ENCODE measurements around the gene TBX1.

The TBX1 gene

GRCh38 chr22:19810381-19811201 lies 50.0 kb downstream of the TBX1 start:
- Mint-ChIP-seq H3K4me3 (no peak overlapping the region), H3K27ac (no peak overlapping the region)

DNA sequence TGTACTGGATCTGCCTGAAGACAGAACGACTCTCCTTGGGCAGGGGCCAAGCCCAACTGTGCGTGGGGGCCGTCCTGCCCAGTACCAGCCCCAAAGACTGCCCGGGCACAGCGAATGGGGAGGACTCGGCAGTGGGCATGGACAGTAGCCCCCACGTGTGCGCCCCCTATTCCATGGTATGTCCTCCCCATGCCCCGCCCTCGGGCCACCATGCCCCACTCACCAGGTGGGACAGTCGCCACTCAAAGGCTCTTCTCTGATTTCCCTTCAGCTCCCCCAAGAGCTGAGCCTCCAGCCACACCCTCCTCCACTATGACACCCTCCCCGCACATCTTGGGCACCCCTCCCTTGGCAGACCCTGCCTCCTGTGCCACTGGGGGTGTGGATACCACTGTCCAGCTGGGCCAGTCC lies 50.6 kb downstream of the TBX1 start:
- no peaks in the 10 kb centered on the region for H3K36me3 Mint-ChIP-seq
- no peaks in the 10 kb centered on the region for H3K9me3 Mint-ChIP-seq
- no peak overlapping the region for H3K27ac Mint-ChIP-seq
- H3K4me1 Mint-ChIP-seq = peaks cover 14% of the 10 kb centered on the region
- DNase-seq (ENCODE audit: low spot score in 2 of 2) = no peak
- no peak for ATAC-seq
- no peak overlapping the region for H3K4me3 Mint-ChIP-seq

More at GRCh38 chr22:19810381-19811201, 50.0 kb downstream of the TBX1 start:
- no peak for DNase-seq (ENCODE audit: low spot score in 2 of 2)
- peak; percentile 46 for ATAC-seq
- Mint-ChIP-seq H3K36me3 (no peaks in the 10 kb centered on the region), H3K9me3 (no peaks in the 10 kb centered on the region), H3K4me1 (peaks cover 9% of the 10 kb centered on the region)

DNA sequence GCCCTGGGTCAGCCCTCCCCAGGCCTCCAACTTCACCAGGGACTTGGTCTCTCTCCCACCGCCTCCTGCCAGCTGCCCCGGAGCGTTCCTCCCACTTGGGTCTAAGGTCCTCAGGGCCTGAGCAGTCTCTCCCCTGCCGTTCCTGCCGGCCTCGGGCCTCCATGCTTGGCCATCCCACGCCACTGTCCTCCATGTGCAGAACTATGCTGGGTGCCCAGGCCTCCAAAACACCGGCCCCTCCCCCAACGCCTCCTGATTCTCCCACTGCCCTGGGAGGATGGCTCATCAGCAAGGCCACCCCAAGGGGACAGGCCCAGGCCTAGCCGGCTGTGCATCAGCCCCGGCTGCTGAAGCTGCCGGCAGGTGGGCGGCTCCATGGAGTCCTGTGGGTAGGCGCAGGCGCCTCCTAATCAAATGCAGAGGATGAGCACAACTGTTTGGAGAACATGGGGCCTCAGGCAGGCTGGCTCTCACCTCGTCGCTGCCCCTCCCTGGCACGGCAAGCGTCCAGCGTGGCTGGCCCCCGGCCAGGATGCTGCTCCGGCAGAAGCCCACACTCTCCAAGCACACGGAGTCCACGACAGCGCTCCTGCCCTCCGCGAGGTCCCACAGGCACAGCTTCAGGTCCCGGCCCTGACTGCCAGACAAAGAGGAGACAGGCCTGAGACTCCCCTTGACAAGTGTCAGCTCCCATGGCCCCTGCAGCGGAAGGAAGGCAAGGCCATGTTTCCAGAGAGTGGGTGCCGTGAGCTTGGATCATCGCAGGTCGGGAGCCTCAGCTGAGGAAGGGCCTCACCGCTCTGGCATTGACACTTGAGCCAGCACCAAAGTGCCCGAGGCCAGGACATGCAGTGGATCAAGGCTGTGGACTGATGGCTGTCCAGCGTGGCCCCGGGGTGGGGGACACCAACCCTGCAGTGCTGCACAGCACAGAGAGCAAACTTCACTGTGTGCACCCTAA lies 51.5 kb downstream of the TBX1 start:
- Mint-ChIP-seq H3K36me3 (no peaks in the 10 kb centered on the region), H3K4me1 (peaks cover 15% of the 10 kb centered on the region), H3K4me3 (no peak overlapping the region), H3K9me3 (no peaks in the 10 kb centered on the region), H3K27ac (peak overlapping the region; percentile 43)
- DNase-seq (ENCODE audit: low spot score in 2 of 2) = no peak
- no peak for ATAC-seq

DNA sequence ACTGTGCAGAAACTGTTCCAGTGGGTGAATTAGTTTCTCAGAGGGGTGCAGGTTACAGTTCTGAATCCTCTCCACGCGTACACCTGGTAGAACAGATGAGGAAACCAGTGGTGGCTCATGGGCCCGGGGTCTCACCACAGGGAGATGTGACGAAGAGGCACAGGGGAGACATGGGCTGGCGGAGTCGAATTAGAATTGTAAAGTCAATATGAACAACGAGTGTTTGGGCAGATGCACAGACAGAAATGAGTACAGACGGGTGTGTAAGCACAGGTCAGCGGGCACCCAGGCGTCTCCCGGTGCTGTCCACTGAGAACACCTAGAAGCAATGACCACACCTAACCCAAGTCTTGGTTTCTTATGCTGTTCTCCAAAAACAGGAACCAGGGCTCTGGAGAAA lies 52.3 kb downstream of the TBX1 start:
- Mint-ChIP-seq H3K9me3 (no peaks in the 10 kb centered on the region), H3K4me3 (no peak overlapping the region), H3K27ac (no peak overlapping the region), H3K4me1 (peaks cover 15% of the 10 kb centered on the region), H3K36me3 (no peaks in the 10 kb centered on the region)
- ATAC-seq (no peak), DNase-seq (ENCODE audit: low spot score in 2 of 2) (no peak)

GRCh38 chr22:19814428-19814827 lies 53.9 kb downstream of the TBX1 start:
- H3K4me3 Mint-ChIP-seq = no peak overlapping the region
- H3K9me3 Mint-ChIP-seq = no peaks in the 10 kb centered on the region
- H3K27ac Mint-ChIP-seq = no peak overlapping the region
- no peaks in the 10 kb centered on the region for H3K36me3 Mint-ChIP-seq
- ATAC-seq = no peak
- DNase-seq (ENCODE audit: low spot score in 2 of 2) = no peak
- H3K4me1 Mint-ChIP-seq = peaks cover 15% of the 10 kb centered on the region

GRCh38 chr22:19815093-19815822 lies 54.7 kb downstream of the TBX1 start:
- Mint-ChIP-seq H3K4me3 (no peak overlapping the region), H3K36me3 (no peaks in the 10 kb centered on the region), H3K9me3 (no peaks in the 10 kb centered on the region), H3K4me1 (peaks cover 15% of the 10 kb centered on the region), H3K27ac (no peak overlapping the region)
- no peak for ATAC-seq
- DNase-seq (ENCODE audit: low spot score in 2 of 2) = no peak

DNA sequence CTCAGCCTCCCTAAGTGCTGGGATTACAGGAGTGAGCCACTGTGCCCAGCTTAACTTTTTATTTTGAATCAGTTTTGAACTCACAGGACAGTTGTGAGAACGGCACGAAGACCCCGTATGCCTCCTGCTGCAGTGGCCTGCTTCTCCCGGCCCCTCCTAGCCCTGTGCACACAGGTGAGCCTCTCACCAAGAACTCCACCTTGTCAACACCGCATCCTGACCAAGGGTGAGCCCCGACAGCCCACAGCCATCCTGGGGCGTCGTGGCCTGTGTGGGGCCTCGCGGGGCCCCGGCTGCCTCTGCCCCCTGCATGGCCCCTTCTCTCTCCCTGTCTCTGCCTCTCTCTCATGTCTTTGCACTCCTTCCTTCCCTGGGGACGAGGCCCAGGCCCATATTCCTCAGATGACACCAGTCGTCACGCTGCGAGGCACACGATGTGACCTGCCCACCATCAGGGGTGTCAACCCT lies 55.3 kb downstream of the TBX1 start:
- peak overlapping the region; percentile 50 for H3K27ac Mint-ChIP-seq
- no peak for ATAC-seq
- no peak for DNase-seq (ENCODE audit: low spot score in 2 of 2)
- no peak overlapping the region for H3K4me3 Mint-ChIP-seq
- no peaks in the 10 kb centered on the region for H3K9me3 Mint-ChIP-seq
- H3K36me3 Mint-ChIP-seq = no peaks in the 10 kb centered on the region
- H3K4me1 Mint-ChIP-seq = peaks cover 10% of the 10 kb centered on the region

DNA sequence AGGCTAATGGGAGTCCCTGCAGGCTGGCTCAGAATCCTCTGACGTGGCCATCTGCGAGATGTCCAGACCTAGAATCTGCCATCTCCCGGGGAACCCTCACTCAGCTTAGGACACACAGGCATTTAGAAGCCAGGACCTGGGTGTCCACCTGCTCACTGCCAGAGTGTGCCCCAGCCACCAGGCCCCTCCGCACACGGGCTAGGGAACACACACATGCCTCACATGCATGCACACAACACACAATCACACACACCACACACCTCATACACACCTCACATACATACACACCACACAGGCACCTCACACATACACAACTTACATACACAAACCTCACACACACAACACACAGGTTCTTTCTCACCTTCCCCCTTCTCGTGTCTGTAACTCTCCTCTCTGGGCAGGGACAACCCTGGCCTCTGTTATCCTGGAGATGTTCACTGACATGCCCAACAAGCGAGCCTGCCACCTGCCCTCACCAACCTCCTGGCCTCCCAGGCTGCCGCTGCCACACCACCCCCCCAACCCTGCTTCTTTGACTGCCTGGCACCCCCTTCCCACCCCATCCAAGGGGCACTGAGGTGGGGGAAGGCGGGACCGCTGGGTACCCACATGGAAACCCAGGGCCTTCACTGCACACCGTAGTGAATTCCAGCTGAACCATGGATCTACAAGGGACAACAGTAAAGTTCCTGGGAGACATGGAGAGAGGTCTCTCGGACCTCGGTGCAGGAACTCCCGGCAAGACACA lies 56.0 kb downstream of the TBX1 start:
- DNase-seq (ENCODE audit: low spot score in 2 of 2) (no peak), ATAC-seq (no peak)
- no peak overlapping the region for H3K4me3 Mint-ChIP-seq
- H3K27ac Mint-ChIP-seq = peak overlapping the region; percentile 50
- H3K36me3 Mint-ChIP-seq = no peaks in the 10 kb centered on the region
- peaks cover 5% of the 10 kb centered on the region for H3K4me1 Mint-ChIP-seq
- no peaks in the 10 kb centered on the region for H3K9me3 Mint-ChIP-seq
